PC-9 (cell line): Measurements from ENCODE around the gene B9D1. TPM values are rescaled to one million over a fixed set of nuclear protein-coding genes. Genes with fewer than 3 reads are reported as not detected.

ENCODE experiments used
- BruUV-seq: library from RNA; stranded (reverse); fragments of 400-500 nt; replicated peaks from 2 replicates; lab custom pipeline; 2021; lab: Mats Ljungman, UMichigan
- CTCF ChIA-PET: fragments of 300-600 bp; sonication (Branson Sonifier 250); formaldehyde crosslinking; loops from one replicate; lab custom pipeline; 2022; ENCODE audit warnings: antibody characterized with exemption; lab: Charles Lee
- POLR2A ChIA-PET: fragments of 300-600 bp; sonication (Branson Sonifier 250); formaldehyde crosslinking; loops from one replicate; lab custom pipeline; 2022; ENCODE audit warnings: antibody characterized with exemption; ENCODE audit not compliant: unreplicated experiment; lab: Charles Lee
- DNase-seq, 2 experiments: peaks; one replicate each; pipeline versions ENCODE4 v3.0.0 to v3.0.0-alpha.2; 2015 to 2022; ENCODE audit warnings: mixed read lengths in 1 of 2
- H2AFZ ChIP-seq: fragments of 200-600 bp; sonication (generic); 2 replicates; pipeline ENCODE4 v1.8.1; 2017; ENCODE audit warnings: antibody characterized with exemption
- H3F3A ChIP-seq: fragments of 200-600 bp; sonication (generic); 2 replicates; pipeline ENCODE4 v1.8.1; 2017; ENCODE audit warnings: antibody characterized with exemption, mild to moderate bottlenecking, low read depth; ENCODE audit not compliant: insufficient read depth
- H3K27ac ChIP-seq: fragments of 200-600 bp; sonication (generic); 2 replicates; pipeline ENCODE4 v1.6.1; 2016; ENCODE audit warnings: mixed run types
- H3K27me3 ChIP-seq: fragments of 200-600 bp; sonication (generic); 2 replicates; pipeline ENCODE4 v1.6.1; 2016; ENCODE audit warnings: low read depth, mixed run types; ENCODE audit not compliant: insufficient read depth
- H3K36me3 ChIP-seq: fragments of 200-600 bp; sonication (generic); 2 replicates; pipeline ENCODE4 v1.6.1; 2016; ENCODE audit warnings: low read depth, mixed run types
- H3K4me1 ChIP-seq: fragments of 200-600 bp; sonication (generic); replicated peaks from 2 replicates; pipeline ENCODE4 v1.6.1; 2016; ENCODE audit warnings: mixed run types; ENCODE audit not compliant: insufficient read depth
- H3K4me2 ChIP-seq: fragments of 200-600 bp; sonication (generic); 2 replicates; pipeline ENCODE4 v1.6.1; 2017; ENCODE audit warnings: mixed run types
- H3K4me3 ChIP-seq: fragments of 200-600 bp; sonication (generic); 2 replicates; pipeline ENCODE4 v1.6.1; 2016; ENCODE audit warnings: mixed run types
- H3K79me2 ChIP-seq: fragments of 200-600 bp; sonication (generic); 2 replicates; pipeline ENCODE4 v1.6.1; 2017; ENCODE audit warnings: low read depth, mixed run types
- H3K9me2 ChIP-seq: fragments of 200-600 bp; sonication (generic); 2 replicates; pipeline ENCODE4 v1.8.1; 2017; ENCODE audit warnings: mild to moderate bottlenecking; ENCODE audit not compliant: insufficient read depth
- H3K9me3 ChIP-seq: fragments of 200-600 bp; sonication (generic); 2 replicates; pipeline ENCODE4 v1.8.1; 2016; ENCODE audit warnings: low read depth; ENCODE audit not compliant: insufficient read depth
- H4K20me1 ChIP-seq: fragments of 200-600 bp; sonication (generic); 2 replicates; pipeline ENCODE4 v1.8.1; 2017; ENCODE audit not compliant: insufficient read depth
- CTCF ChIP-seq: fragments of 200-600 bp; sonication (generic); conservative IDR thresholded peaks from 2 replicates; pipeline ENCODE4 v1.6.1; 2017; ENCODE audit warnings: mixed run types, antibody characterized with exemption, mild to moderate bottlenecking, moderate library complexity
- EZH2 ChIP-seq: fragments of 200-600 bp; sonication (generic); IDR thresholded peaks from 2 replicates; pipeline ENCODE4 v1.8.0; 2017; ENCODE audit warnings: antibody characterized with exemption, low read depth
- intact Hi-C: fragments of 100-400 bp; cut with micrococcal nuclease; formaldehyde crosslinking; loops from one replicate; pipeline ENCODE4 v1.10.0; 2022; ENCODE audit not compliant: unreplicated experiment
- total RNA-seq: library from RNA; stranded (reverse); gene quantifications from 2 replicates; pipeline ENCODE4 v1.2.3, GENCODE V29; 2021

The B9D1 gene
- total RNA-seq, 1 experiment from 2014 or later = 40.2 TPM

- no peak for TF ChIP-seq EZH2
- TF ChIP-seq CTCF = no peak
- Histone ChIP-seq H3K9me2 (no peaks in the 10 kb centered on the region), H3K79me2 (no peaks in the 10 kb centered on the region), H3K4me2 (no peak overlapping the region), H4K20me1 (no peaks in the 10 kb centered on the region), H3K9me3 (no peaks in the 10 kb centered on the region), H3K4me1 (peaks cover 27% of the 10 kb centered on the region), H3K36me3 (no peaks in the 10 kb centered on the region; the same call in 1 of the 2 replicates), H3K27me3 (no peaks in the 10 kb centered on the region), H3F3A (peaks cover 36% of the 10 kb centered on the region), H2AFZ (no peak overlapping the region), H3K4me3 (no peak overlapping the region), H3K27ac (peak overlapping the region; percentile 57; the same call in 1 of the 2 replicates)
- DNase-seq = no peak
- POLR2A ChIA-PET = no interaction called here
- CTCF ChIA-PET = no interaction called here
- no TSS peak for BruUV-seq
- intact Hi-C loops = no loop called here
Measured at GRCh38 chr17:19345486-19346350, 16.8 kb downstream of the B9D1 start.

- Histone ChIP-seq H3K36me3 (no peaks in the 10 kb centered on the region; the same call in 1 of the 2 replicates), H3F3A (peaks cover 38% of the 10 kb centered on the region), H3K9me3 (no peaks in the 10 kb centered on the region), H3K9me2 (no peaks in the 10 kb centered on the region), H3K27ac (no peak overlapping the region), H3K4me3 (no peak overlapping the region), H3K4me2 (no peak overlapping the region), H3K27me3 (no peaks in the 10 kb centered on the region), H3K4me1 (peaks cover 27% of the 10 kb centered on the region), H4K20me1 (no peaks in the 10 kb centered on the region), H3K79me2 (no peaks in the 10 kb centered on the region), H2AFZ (no peak overlapping the region)
- intact Hi-C loops = no loop called here
- TF ChIP-seq CTCF = no peak
- TF ChIP-seq EZH2 = no peak
- ChIA-PET CTCF (interaction anchor here (0.8 kb wide), 1 partner anchor 9 kb away, joined by 3 read pairs; no protein-coding TSS in a partner anchor), POLR2A (no interaction called here)
- no peak for DNase-seq
- BruUV-seq = no TSS peak
Measured at GRCh38 chr17:19345067-19345460, 17.5 kb downstream of the B9D1 start.

- H3K9me3 ChIP-seq = no peaks in the 10 kb centered on the region
Measured at GRCh38 chr17:19344311-19345066, 18.0 kb downstream of the B9D1 start.

More at GRCh38 chr17:19344311-19345066, 18.0 kb downstream of the B9D1 start:
- DNase-seq = no peak
- ChIA-PET POLR2A (no interaction called here), CTCF (interaction anchor here (0.8 kb wide), 1 partner anchor 9 kb away, joined by 3 read pairs; no protein-coding TSS in a partner anchor)
- no peak overlapping the region for H3K27ac ChIP-seq
- H3K79me2 ChIP-seq = no peaks in the 10 kb centered on the region
- peaks cover 27% of the 10 kb centered on the region for H3K4me1 ChIP-seq
- H3K36me3 ChIP-seq = no peaks in the 10 kb centered on the region; the same call in 1 of the 2 replicates
- H3K4me3 ChIP-seq = no peak overlapping the region
- H4K20me1 ChIP-seq = no peaks in the 10 kb centered on the region
- TF ChIP-seq CTCF = no peak
- no peak for TF ChIP-seq EZH2
- intact Hi-C loops = no loop called here
- no peaks in the 10 kb centered on the region for H3K9me2 ChIP-seq
- H2AFZ ChIP-seq = no peak overlapping the region
- no peaks in the 10 kb centered on the region for H3K27me3 ChIP-seq
- H3F3A ChIP-seq = peaks cover 40% of the 10 kb centered on the region
- no peak overlapping the region for H3K4me2 ChIP-seq
- BruUV-seq = no TSS peak
